ENCODE results near the gene SLC26A8.
"Not testable (repeated sequence)": the region's sequence is repeated elsewhere in the genome, so short reads cannot be mapped to it uniquely, and the experiment has no call there.

The SLC26A8 gene

GRCh38 chr6:35955521-35955920 lies 68.9 kb downstream of the SLC26A8 start:
- Histone ChIP-seq H3K27me3 (ENCODE audit: control insufficient read depth in 1 of 2, insufficient read depth in 2 of 2, low read length in 2 of 2) (peaks cover 0 to 4% of the 10 kb centered on the region in 2 donors), H3K9me3 (ENCODE audit: control insufficient read depth in 1 of 2, low read length in 2 of 2) (no peaks in the 10 kb centered on the region), H3K4me1 (ENCODE audit: control insufficient read depth in 1 of 2, insufficient read depth in 2 of 2, low read length in 2 of 2) (peaks cover 0 to 8% of the 10 kb centered on the region in 2 donors), H3K36me3 (ENCODE audit: control insufficient read depth in 1 of 2, insufficient read depth in 2 of 2, low read length in 2 of 2) (no peaks in the 10 kb centered on the region), H3K27ac (ENCODE audit: low read depth, low read length) (no peak overlapping the region), H3K9ac (ENCODE audit: low read depth in 1 of 2, low read length in 2 of 2) (no peak overlapping the region), H3K4me3 (ENCODE audit: low read depth in 1 of 2, low read length in 2 of 2) (no peak overlapping the region)

- Histone ChIP-seq H3K27ac (ENCODE audit: low read depth, low read length) (no peak overlapping the region), H3K9me3 (ENCODE audit: control insufficient read depth in 1 of 2, low read length in 2 of 2) (no peaks in the 10 kb centered on the region), H3K4me3 (ENCODE audit: low read depth in 1 of 2, low read length in 2 of 2) (no peak overlapping the region), H3K4me1 (ENCODE audit: control insufficient read depth in 1 of 2, insufficient read depth in 2 of 2, low read length in 2 of 2) (peaks cover 0 to 8% of the 10 kb centered on the region in 2 donors), H3K27me3 (ENCODE audit: control insufficient read depth in 1 of 2, insufficient read depth in 2 of 2, low read length in 2 of 2) (peaks cover 0 to 4% of the 10 kb centered on the region in 2 donors), H3K9ac (ENCODE audit: low read depth in 1 of 2, low read length in 2 of 2) (no peak overlapping the region), H3K36me3 (ENCODE audit: control insufficient read depth in 1 of 2, insufficient read depth in 2 of 2, low read length in 2 of 2) (no peaks in the 10 kb centered on the region)
These were observed 69.4 kb downstream of the SLC26A8 start for GRCh38 chr6:35955071-35955470.

- Histone ChIP-seq H3K9me3 (ENCODE audit: control insufficient read depth in 1 of 2, low read length in 2 of 2) (no peaks in the 10 kb centered on the region), H3K36me3 (ENCODE audit: control insufficient read depth in 1 of 2, insufficient read depth in 2 of 2, low read length in 2 of 2) (no peaks in the 10 kb centered on the region), H3K4me1 (ENCODE audit: control insufficient read depth in 1 of 2, insufficient read depth in 2 of 2, low read length in 2 of 2) (peaks cover 0 to 8% of the 10 kb centered on the region in 2 donors), H3K4me3 (ENCODE audit: low read depth in 1 of 2, low read length in 2 of 2) (no peak overlapping the region), H3K27me3 (ENCODE audit: control insufficient read depth in 1 of 2, insufficient read depth in 2 of 2, low read length in 2 of 2) (peaks cover 0 to 4% of the 10 kb centered on the region in 2 donors), H3K9ac (ENCODE audit: low read depth in 1 of 2, low read length in 2 of 2) (no peak overlapping the region), H3K27ac (ENCODE audit: low read depth, low read length) (no peak overlapping the region)
These were observed 70.1 kb downstream of the SLC26A8 start for GRCh38 chr6:35954333-35954732.

GRCh38 chr6:35948725-35949124 lies 75.7 kb downstream of the SLC26A8 start:
- Histone ChIP-seq H3K27me3 (ENCODE audit: control insufficient read depth in 1 of 2, insufficient read depth in 2 of 2, low read length in 2 of 2) (no peaks in the 10 kb centered on the region), H3K27ac (ENCODE audit: low read depth, low read length) (no peak overlapping the region), H3K4me1 (ENCODE audit: control insufficient read depth in 1 of 2, insufficient read depth in 2 of 2, low read length in 2 of 2) (peaks cover 0 to 8% of the 10 kb centered on the region in 2 donors), H3K9me3 (ENCODE audit: control insufficient read depth in 1 of 2, low read length in 2 of 2) (no peaks in the 10 kb centered on the region), H3K9ac (ENCODE audit: low read depth in 1 of 2, low read length in 2 of 2) (no peak overlapping the region), H3K4me3 (ENCODE audit: low read depth in 1 of 2, low read length in 2 of 2) (no peak overlapping the region), H3K36me3 (ENCODE audit: control insufficient read depth in 1 of 2, insufficient read depth in 2 of 2, low read length in 2 of 2) (no peaks in the 10 kb centered on the region)

GRCh38 chr6:35945650-35946025 lies 78.8 kb downstream of the SLC26A8 start:
- no peak overlapping the region for H3K9ac ChIP-seq (ENCODE audit: low read depth in 1 of 2, low read length in 2 of 2)
- peaks cover 0 to 5% of the 10 kb centered on the region in 2 donors for H3K4me1 ChIP-seq (ENCODE audit: control insufficient read depth in 1 of 2, insufficient read depth in 2 of 2, low read length in 2 of 2)
- no peaks in the 10 kb centered on the region for H3K36me3 ChIP-seq (ENCODE audit: control insufficient read depth in 1 of 2, insufficient read depth in 2 of 2, low read length in 2 of 2)
- no peaks in the 10 kb centered on the region for H3K27me3 ChIP-seq (ENCODE audit: control insufficient read depth in 1 of 2, insufficient read depth in 2 of 2, low read length in 2 of 2)
- no peak overlapping the region for H3K4me3 ChIP-seq (ENCODE audit: low read depth in 1 of 2, low read length in 2 of 2)
- H3K27ac ChIP-seq (ENCODE audit: low read depth, low read length) = no peak overlapping the region
- no peaks in the 10 kb centered on the region for H3K9me3 ChIP-seq (ENCODE audit: control insufficient read depth in 1 of 2, low read length in 2 of 2)

GRCh38 chr6:35943390-35943789 lies 81.1 kb downstream of the SLC26A8 start:
- H3K27ac ChIP-seq (ENCODE audit: low read depth, low read length) = no peak overlapping the region
- H3K27me3 ChIP-seq (ENCODE audit: control insufficient read depth in 1 of 2, insufficient read depth in 2 of 2, low read length in 2 of 2) = no peaks in the 10 kb centered on the region
- H3K9ac ChIP-seq (ENCODE audit: low read depth in 1 of 2, low read length in 2 of 2) = no peak overlapping the region
- peaks cover 0 to 7% of the 10 kb centered on the region in 2 donors for H3K4me1 ChIP-seq (ENCODE audit: control insufficient read depth in 1 of 2, insufficient read depth in 2 of 2, low read length in 2 of 2)
- no peaks in the 10 kb centered on the region for H3K9me3 ChIP-seq (ENCODE audit: control insufficient read depth in 1 of 2, low read length in 2 of 2)
- no peak overlapping the region for H3K4me3 ChIP-seq (ENCODE audit: low read depth in 1 of 2, low read length in 2 of 2)
- H3K36me3 ChIP-seq (ENCODE audit: control insufficient read depth in 1 of 2, insufficient read depth in 2 of 2, low read length in 2 of 2) = no peaks in the 10 kb centered on the region

GRCh38 chr6:35942355-35942754 lies 82.1 kb downstream of the SLC26A8 start:
- no peaks in the 10 kb centered on the region for H3K36me3 ChIP-seq (ENCODE audit: control insufficient read depth in 1 of 2, insufficient read depth in 2 of 2, low read length in 2 of 2)
- H3K27me3 ChIP-seq (ENCODE audit: control insufficient read depth in 1 of 2, insufficient read depth in 2 of 2, low read length in 2 of 2) = no peaks in the 10 kb centered on the region
- no peaks in the 10 kb centered on the region for H3K9me3 ChIP-seq (ENCODE audit: control insufficient read depth in 1 of 2, low read length in 2 of 2)
- H3K4me1 ChIP-seq (ENCODE audit: control insufficient read depth in 1 of 2, insufficient read depth in 2 of 2, low read length in 2 of 2) = peaks cover 0 to 7% of the 10 kb centered on the region in 2 donors
- no peak overlapping the region for H3K9ac ChIP-seq (ENCODE audit: low read depth in 1 of 2, low read length in 2 of 2)
- no peak overlapping the region for H3K27ac ChIP-seq (ENCODE audit: low read depth, low read length)
- H3K4me3 ChIP-seq (ENCODE audit: low read depth in 1 of 2, low read length in 2 of 2) = no peak overlapping the region

- not testable (repeated sequence) for H3K9me3 ChIP-seq (ENCODE audit: control insufficient read depth in 1 of 2, low read length in 2 of 2); H3K4me3 ChIP-seq (ENCODE audit: low read depth in 1 of 2, low read length in 2 of 2); H3K9ac ChIP-seq (ENCODE audit: low read depth in 1 of 2, low read length in 2 of 2); H3K36me3 ChIP-seq (ENCODE audit: control insufficient read depth in 1 of 2, insufficient read depth in 2 of 2, low read length in 2 of 2); H3K27ac ChIP-seq (ENCODE audit: low read depth, low read length); H3K27me3 ChIP-seq (ENCODE audit: control insufficient read depth in 1 of 2, insufficient read depth in 2 of 2, low read length in 2 of 2); H3K4me1 ChIP-seq (ENCODE audit: control insufficient read depth in 1 of 2, insufficient read depth in 2 of 2, low read length in 2 of 2)
These were observed 83.3 kb downstream of the SLC26A8 start for GRCh38 chr6:35941170-35941569.

- H3K36me3 ChIP-seq (ENCODE audit: control insufficient read depth in 1 of 2, insufficient read depth in 2 of 2, low read length in 2 of 2); H3K27me3 ChIP-seq (ENCODE audit: control insufficient read depth in 1 of 2, insufficient read depth in 2 of 2, low read length in 2 of 2); H3K4me1 ChIP-seq (ENCODE audit: control insufficient read depth in 1 of 2, insufficient read depth in 2 of 2, low read length in 2 of 2); H3K9me3 ChIP-seq (ENCODE audit: control insufficient read depth in 1 of 2, low read length in 2 of 2); H3K9ac ChIP-seq (ENCODE audit: low read depth in 1 of 2, low read length in 2 of 2); H3K27ac ChIP-seq (ENCODE audit: low read depth, low read length); H3K4me3 ChIP-seq (ENCODE audit: low read depth in 1 of 2, low read length in 2 of 2): not testable (repeated sequence)
These were observed 84.4 kb downstream of the SLC26A8 start for GRCh38 chr6:35940014-35940413.

- not testable (repeated sequence) for H3K27ac ChIP-seq (ENCODE audit: low read depth, low read length); H3K4me1 ChIP-seq (ENCODE audit: control insufficient read depth in 1 of 2, insufficient read depth in 2 of 2, low read length in 2 of 2); H3K27me3 ChIP-seq (ENCODE audit: control insufficient read depth in 1 of 2, insufficient read depth in 2 of 2, low read length in 2 of 2); H3K36me3 ChIP-seq (ENCODE audit: control insufficient read depth in 1 of 2, insufficient read depth in 2 of 2, low read length in 2 of 2); H3K9me3 ChIP-seq (ENCODE audit: control insufficient read depth in 1 of 2, low read length in 2 of 2); H3K9ac ChIP-seq (ENCODE audit: low read depth in 1 of 2, low read length in 2 of 2); H3K4me3 ChIP-seq (ENCODE audit: low read depth in 1 of 2, low read length in 2 of 2)
These were observed 85.2 kb downstream of the SLC26A8 start for GRCh38 chr6:35939259-35939658.
